ENCODE measurements around the gene RERE.

GRCh38 chr1:8506995-8507615 is 310.3 kb downstream of the RERE start:
- no peak for TF ChIP-seq CTCF (IDR thresholded peaks at IDR 0.05; ENCODE audit: borderline replicate concordance, extremely low read depth, low read length, poor library complexity, severe bottlenecking)
- TF ChIP-seq EZH2 (IDR thresholded peaks at IDR 0.05; ENCODE audit: borderline replicate concordance, low read depth, low read length, severe bottlenecking): no peak
